Endothelial cell (in vitro differentiated cells): ENCODE measurements around the gene POP4. TPM values are rescaled to one million over a fixed set of nuclear protein-coding genes. Genes with fewer than 3 reads are reported as not detected.
A peak's percentile ranks its signal among the peaks of the same experiment; 100 is the strongest.

Experiments
- DNase-seq: peaks from one replicate; pipeline ENCODE4 v3.0.0; 2021; ENCODE audit warnings: low spot score
- H3K27ac Mint-ChIP-seq: one replicate; pipeline ENCODE4 v1.8.0; 2021; ENCODE audit warnings: mixed read lengths, inconsistent platforms; ENCODE audit not compliant: unreplicated experiment
- H3K27me3 Mint-ChIP-seq: one replicate; pipeline ENCODE4 v1.8.0; 2021; ENCODE audit warnings: mild to moderate bottlenecking, moderate library complexity, mixed read lengths, inconsistent platforms; ENCODE audit not compliant: unreplicated experiment
- H3K36me3 Mint-ChIP-seq: one replicate; pipeline ENCODE4 v1.8.0; 2021; ENCODE audit warnings: mild to moderate bottlenecking, low read depth, mixed read lengths, inconsistent platforms; ENCODE audit not compliant: unreplicated experiment
- H3K4me1 Mint-ChIP-seq: one replicate; pipeline ENCODE4 v1.8.0; 2021; ENCODE audit warnings: mild to moderate bottlenecking, mixed read lengths, inconsistent platforms; ENCODE audit not compliant: unreplicated experiment
- H3K4me3 Mint-ChIP-seq: one replicate; pipeline ENCODE4 v1.8.0; 2021; ENCODE audit warnings: mild to moderate bottlenecking, mixed read lengths, inconsistent platforms; ENCODE audit not compliant: unreplicated experiment
- H3K9me3 Mint-ChIP-seq: one replicate; pipeline ENCODE4 v1.8.0; 2021; ENCODE audit warnings: mixed read lengths, inconsistent platforms; ENCODE audit not compliant: unreplicated experiment
- CTCF ChIP-seq: fragments of 200-600 bp; sonication (generic); IDR thresholded peaks from one replicate; pipeline ENCODE4 v1.5.0; 2021; ENCODE audit warnings: antibody characterized with exemption; ENCODE audit not compliant: unreplicated experiment
- total RNA-seq: library from RNA; stranded (reverse); fragmentation: NEBNext Ultra II Directional; extraction: Animal tissue kit (Norgen Biotek cat#: 25700); gene quantifications from one replicate; pipeline ENCODE4 v1.2.1, GENCODE V29; 2021; ENCODE audit not compliant: unreplicated experiment

POP4 gene
- total RNA-seq, 1 donor from 2014 or later = 48.8 TPM

DNA sequence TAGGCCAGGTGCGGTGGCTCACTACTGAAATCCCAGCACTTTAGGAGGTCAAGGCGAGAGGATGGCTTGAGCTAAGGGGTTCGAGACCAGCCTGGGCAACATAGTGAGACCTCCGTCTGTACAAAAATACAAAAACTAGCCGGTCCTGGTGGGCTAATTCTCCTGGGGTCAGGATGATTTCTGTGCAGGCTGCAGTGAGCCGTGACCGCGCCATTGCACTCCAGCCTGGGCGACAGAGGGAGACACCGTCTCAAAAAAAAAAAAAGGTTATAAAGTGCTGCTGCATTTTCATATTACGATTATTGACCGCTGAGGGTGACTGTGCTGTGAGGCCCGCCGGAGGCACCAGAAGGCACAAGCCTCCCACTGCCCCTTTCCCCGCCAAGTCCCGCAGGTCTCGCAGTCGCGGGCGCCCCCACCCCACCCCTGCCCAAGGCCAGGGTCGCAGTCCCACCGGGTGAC, 58.7 kb downstream of the POP4 start:
- no peak for DNase-seq
- Mint-ChIP-seq H3K4me3 (peak overlapping the region; percentile 78), H3K9me3 (no peaks in the 10 kb centered on the region), H3K4me1 (peaks cover 12% of the 10 kb centered on the region), H3K27ac (no peak overlapping the region), H3K36me3 (peaks cover 3% of the 10 kb centered on the region), H3K27me3 (peaks cover 17% of the 10 kb centered on the region)
- no peak for TF ChIP-seq CTCF

- peaks cover 3% of the 10 kb centered on the region for H3K36me3 Mint-ChIP-seq
- DNase-seq = peak; percentile 91
- H3K4me3 Mint-ChIP-seq = peak within 1 kb of the TSS; percentile 78
- H3K9me3 Mint-ChIP-seq = no peaks in the 10 kb centered on the region
- H3K27me3 Mint-ChIP-seq = peaks cover 18% of the 10 kb centered on the region
- no peak within 1 kb of the TSS for H3K27ac Mint-ChIP-seq
- TF ChIP-seq CTCF = no peak
- H3K4me1 Mint-ChIP-seq = peaks cover 12% of the 10 kb centered on the region
These were observed 59.2 kb downstream of the POP4 start, which contains the start of gene PLEKHF1 for GRCh38 chr19:29665215-29665825. TSS of gene PLEKHF1 (plus strand) at chr19:29665461. CDS start at chr19:29673840, 8,379 bp downstream.

DNA sequence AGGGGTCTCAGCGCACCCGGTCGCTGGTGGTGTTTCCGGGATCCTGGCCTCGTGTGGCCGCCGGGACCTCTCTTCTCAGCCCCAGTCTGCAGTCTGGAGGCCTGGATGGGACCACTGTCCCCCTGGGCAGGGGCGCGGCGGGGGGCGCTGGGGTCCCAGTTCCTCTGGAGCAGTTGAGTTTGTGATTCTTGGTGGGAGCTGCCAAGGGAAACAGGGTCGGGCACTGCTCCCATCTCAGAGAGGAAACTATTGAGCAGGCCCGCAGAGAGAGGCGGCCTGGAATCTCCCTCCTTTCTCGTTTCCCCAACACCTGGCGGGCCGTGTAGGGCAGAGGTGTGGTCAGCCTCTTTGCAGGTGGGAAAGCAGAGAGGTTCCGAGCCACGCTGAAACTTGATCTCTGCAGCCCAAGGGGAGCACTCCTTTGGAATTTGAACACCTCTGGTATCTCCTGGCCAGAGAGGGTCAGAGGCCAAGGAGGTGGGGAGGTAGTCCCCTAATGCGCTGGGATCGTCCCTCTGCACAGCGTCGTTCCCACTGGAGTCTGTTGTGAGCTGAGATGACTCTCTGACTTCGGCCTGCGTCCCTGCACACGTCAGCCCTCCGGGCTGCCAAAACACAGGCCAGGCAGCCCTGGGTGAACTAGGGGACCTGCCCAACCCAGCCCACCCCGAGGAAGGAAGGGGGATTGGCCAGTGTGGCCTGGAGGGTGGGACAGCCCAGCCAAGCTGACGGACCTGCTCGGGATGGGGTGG, 59.9 kb downstream of the POP4 start:
- no peak for DNase-seq
- peaks cover 3% of the 10 kb centered on the region for H3K36me3 Mint-ChIP-seq
- H3K27me3 Mint-ChIP-seq = peaks cover 18% of the 10 kb centered on the region
- no peaks in the 10 kb centered on the region for H3K9me3 Mint-ChIP-seq
- no peak overlapping the region for H3K27ac Mint-ChIP-seq
- H3K4me1 Mint-ChIP-seq = peaks cover 12% of the 10 kb centered on the region
- no peak for TF ChIP-seq CTCF
- peak overlapping the region; percentile 65 for H3K4me3 Mint-ChIP-seq

Other genes starting within 250 kb of the POP4 start
- 0.18 TPM for gene VSTM2B, start 80.3 kb upstream of the POP4 start, total RNA-seq
- gene PLEKHF1, start 59.2 kb downstream of the POP4 start, total RNA-seq = 0.77 TPM
- 6.1 TPM for gene C19orf12, start 109.0 kb downstream of the POP4 start, total RNA-seq
- gene CCNE1, start 205.7 kb downstream of the POP4 start, total RNA-seq = 2.3 TPM